ENCODE measurements around the gene FER.

GRCh38 chr5:108727236-108727650 is 20.5 kb upstream of the FER start:
- TF ChIP-seq CTCF (IDR thresholded peaks at IDR 0.05 in 4 of 5, conservative IDR thresholded peaks at IDR 0.05 in 1 of 5) (no peak), POLR2A (IDR thresholded peaks at IDR 0.05) (no peak)

Measured in gastrocnemius medialis (tissue), 4 donors.